KMS-11 (cell line): Measurements from ENCODE around the gene TRIM6.

ENCODE experiments used
- H2AFZ ChIP-seq: fragments of 200-600 bp; sonication (generic); 2 replicates; pipeline ENCODE4 v1.6.1; 2016; ENCODE audit warnings: antibody characterized with exemption, mixed run types, low read depth
- H3K27ac ChIP-seq: fragments of 200-600 bp; sonication (generic); 2 replicates; pipeline ENCODE4 v1.6.1; 2016; ENCODE audit warnings: mild to moderate bottlenecking, mixed run types
- H3K27me3 ChIP-seq: fragments of 200-600 bp; sonication (generic); 2 replicates; pipeline ENCODE4 v1.6.1; 2017; ENCODE audit warnings: mild to moderate bottlenecking, low read depth, mixed run types, moderate library complexity; ENCODE audit not compliant: insufficient read depth
- H3K36me3 ChIP-seq: fragments of 200-600 bp; sonication (generic); 2 replicates; pipeline ENCODE4 v1.6.1; 2017; ENCODE audit warnings: mild to moderate bottlenecking, mixed run types; ENCODE audit not compliant: insufficient read depth
- H3K4me1 ChIP-seq: fragments of 200-600 bp; sonication (generic); 2 replicates; pipeline ENCODE4 v1.6.1; 2016; ENCODE audit warnings: mild to moderate bottlenecking, low read depth, mixed run types; ENCODE audit not compliant: poor library complexity, severe bottlenecking
- H3K4me2 ChIP-seq: fragments of 200-600 bp; sonication (generic); 2 replicates; pipeline ENCODE4 v1.7.0; 2016; ENCODE audit warnings: mild to moderate bottlenecking, mixed run types
- H3K4me3 ChIP-seq: fragments of 200-600 bp; sonication (generic); IDR thresholded peaks from 2 replicates; pipeline ENCODE4 v1.6.1; 2017; ENCODE audit warnings: low read depth, low read length, mixed read lengths; ENCODE audit not compliant: insufficient read depth
- H3K79me2 ChIP-seq: fragments of 200-600 bp; sonication (generic); 2 replicates; pipeline ENCODE4 v1.6.1; 2016; ENCODE audit warnings: low read depth, mixed run types; ENCODE audit not compliant: insufficient read depth
- H3K9ac ChIP-seq: fragments of 200-600 bp; sonication (generic); 2 replicates; pipeline ENCODE4 v1.6.1; 2016; ENCODE audit warnings: mild to moderate bottlenecking, mixed run types
- H4K20me1 ChIP-seq: fragments of 200-600 bp; sonication (generic); 2 replicates; pipeline ENCODE4 v1.6.1; 2016; ENCODE audit warnings: mild to moderate bottlenecking, mixed run types; ENCODE audit not compliant: insufficient read depth
- TF ChIP-seq, protein P1 (sequence below): fragments of 200-600 bp; sonication (generic); conservative IDR thresholded peaks from 2 replicates; pipeline ENCODE4 v1.6.1; 2017; ENCODE audit warnings: low read depth, mild to moderate bottlenecking, antibody characterized with exemption, low read length, moderate library complexity, mixed read lengths

The TRIM6 gene

GRCh38 chr11:5603326-5603725, 6.9 kb downstream of the TRIM6 start:
- Histone ChIP-seq H3K27ac (no peak overlapping the region), H3K36me3 (no peaks in the 10 kb centered on the region), H3K4me1 (no peaks in the 10 kb centered on the region), H3K79me2 (no peaks in the 10 kb centered on the region), H2AFZ (no peak overlapping the region), H4K20me1 (no peaks in the 10 kb centered on the region), H3K4me3 (no peak overlapping the region), H3K9ac (no peak overlapping the region), H3K4me2 (no peak overlapping the region), H3K27me3 (no peaks in the 10 kb centered on the region)
- TF ChIP-seq, protein P1, sequence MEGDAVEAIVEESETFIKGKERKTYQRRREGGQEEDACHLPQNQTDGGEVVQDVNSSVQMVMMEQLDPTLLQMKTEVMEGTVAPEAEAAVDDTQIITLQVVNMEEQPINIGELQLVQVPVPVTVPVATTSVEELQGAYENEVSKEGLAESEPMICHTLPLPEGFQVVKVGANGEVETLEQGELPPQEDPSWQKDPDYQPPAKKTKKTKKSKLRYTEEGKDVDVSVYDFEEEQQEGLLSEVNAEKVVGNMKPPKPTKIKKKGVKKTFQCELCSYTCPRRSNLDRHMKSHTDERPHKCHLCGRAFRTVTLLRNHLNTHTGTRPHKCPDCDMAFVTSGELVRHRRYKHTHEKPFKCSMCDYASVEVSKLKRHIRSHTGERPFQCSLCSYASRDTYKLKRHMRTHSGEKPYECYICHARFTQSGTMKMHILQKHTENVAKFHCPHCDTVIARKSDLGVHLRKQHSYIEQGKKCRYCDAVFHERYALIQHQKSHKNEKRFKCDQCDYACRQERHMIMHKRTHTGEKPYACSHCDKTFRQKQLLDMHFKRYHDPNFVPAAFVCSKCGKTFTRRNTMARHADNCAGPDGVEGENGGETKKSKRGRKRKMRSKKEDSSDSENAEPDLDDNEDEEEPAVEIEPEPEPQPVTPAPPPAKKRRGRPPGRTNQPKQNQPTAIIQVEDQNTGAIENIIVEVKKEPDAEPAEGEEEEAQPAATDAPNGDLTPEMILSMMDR, result no peak

GRCh38 chr11:5604896-5605295, 8.5 kb downstream of the TRIM6 start:
- Histone ChIP-seq H3K27me3 (no peaks in the 10 kb centered on the region), H3K79me2 (no peaks in the 10 kb centered on the region), H3K36me3 (no peaks in the 10 kb centered on the region), H3K9ac (no peak overlapping the region), H3K4me3 (no peak overlapping the region), H3K4me1 (no peaks in the 10 kb centered on the region), H3K4me2 (no peak overlapping the region), H2AFZ (no peak overlapping the region), H3K27ac (no peak overlapping the region), H4K20me1 (no peaks in the 10 kb centered on the region)
- TF ChIP-seq, protein P1, result no peak

DNA sequence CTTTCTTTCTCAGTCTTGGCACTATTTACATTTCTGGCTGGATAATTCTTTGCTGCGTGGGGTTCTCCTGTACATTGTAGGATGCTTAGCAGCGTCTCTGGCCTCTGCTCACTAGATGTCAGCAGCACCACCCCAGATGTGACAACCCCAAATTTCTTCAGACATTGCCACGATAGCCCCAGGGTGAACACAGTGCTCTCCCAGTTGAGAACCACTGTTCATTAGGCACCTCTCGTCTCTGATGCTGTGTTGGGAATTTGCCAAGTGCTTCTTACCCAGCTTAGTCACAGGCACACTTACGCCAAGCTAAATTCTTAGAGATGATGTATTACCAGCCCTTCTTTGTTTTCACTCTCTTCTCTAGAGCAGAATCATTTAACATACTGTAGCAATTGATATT, 9.4 kb downstream of the TRIM6 start:
- no peaks in the 10 kb centered on the region for H3K79me2 ChIP-seq
- no peaks in the 10 kb centered on the region for H3K27me3 ChIP-seq
- no peaks in the 10 kb centered on the region for H3K4me1 ChIP-seq
- no peak overlapping the region for H2AFZ ChIP-seq
- H3K4me3 ChIP-seq, result no peak overlapping the region
- TF ChIP-seq, protein P1, result no peak
- H3K27ac ChIP-seq, result no peak overlapping the region
- no peak overlapping the region for H3K9ac ChIP-seq
- H4K20me1 ChIP-seq, result no peaks in the 10 kb centered on the region
- H3K36me3 ChIP-seq, result no peaks in the 10 kb centered on the region
- no peak overlapping the region for H3K4me2 ChIP-seq

DNA sequence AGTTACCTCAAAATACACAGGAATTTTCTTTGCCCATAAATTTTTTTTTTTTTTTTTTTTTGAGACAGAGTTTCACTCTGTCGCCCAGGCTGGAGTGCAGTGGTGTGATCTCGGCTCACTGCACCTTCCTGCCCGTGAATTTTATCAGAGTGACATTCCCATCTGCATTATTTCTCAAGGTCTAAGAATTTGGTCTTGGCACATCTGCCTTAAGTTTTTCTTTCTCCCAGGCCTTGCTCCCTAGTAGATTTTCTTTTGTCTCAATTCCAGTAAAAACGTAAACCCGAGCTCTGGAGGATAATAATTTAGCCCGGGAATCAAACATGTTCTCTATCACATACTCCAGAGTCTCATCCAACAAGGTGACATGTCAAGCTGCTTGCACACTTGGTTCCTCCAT, 12.4 kb downstream of the TRIM6 start:
- TF ChIP-seq, protein P1, result no peak
- Histone ChIP-seq H3K27me3 (no peaks in the 10 kb centered on the region), H3K4me3 (no peak overlapping the region), H3K79me2 (no peaks in the 10 kb centered on the region), H3K36me3 (no peaks in the 10 kb centered on the region), H3K4me1 (no peaks in the 10 kb centered on the region), H2AFZ (no peak overlapping the region), H4K20me1 (no peaks in the 10 kb centered on the region), H3K4me2 (no peak overlapping the region), H3K9ac (no peak overlapping the region), H3K27ac (no peak overlapping the region)
